CD4-positive, alpha-beta T cell treated with Interleukin-4 for 4 hours (primary cell): ENCODE results near the gene THUMPD3.
A peak's percentile ranks its signal among the peaks of the same experiment; 100 is the strongest.

ENCODE experiments used
- DNase-seq: peaks from one replicate; pipeline ENCODE4 v3.0.0-alpha.2; 2020

THUMPD3 gene, protein sequence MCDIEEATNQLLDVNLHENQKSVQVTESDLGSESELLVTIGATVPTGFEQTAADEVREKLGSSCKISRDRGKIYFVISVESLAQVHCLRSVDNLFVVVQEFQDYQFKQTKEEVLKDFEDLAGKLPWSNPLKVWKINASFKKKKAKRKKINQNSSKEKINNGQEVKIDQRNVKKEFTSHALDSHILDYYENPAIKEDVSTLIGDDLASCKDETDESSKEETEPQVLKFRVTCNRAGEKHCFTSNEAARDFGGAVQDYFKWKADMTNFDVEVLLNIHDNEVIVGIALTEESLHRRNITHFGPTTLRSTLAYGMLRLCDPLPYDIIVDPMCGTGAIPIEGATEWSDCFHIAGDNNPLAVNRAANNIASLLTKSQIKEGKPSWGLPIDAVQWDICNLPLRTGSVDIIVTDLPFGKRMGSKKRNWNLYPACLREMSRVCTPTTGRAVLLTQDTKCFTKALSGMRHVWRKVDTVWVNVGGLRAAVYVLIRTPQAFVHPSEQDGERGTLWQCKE

DNA sequence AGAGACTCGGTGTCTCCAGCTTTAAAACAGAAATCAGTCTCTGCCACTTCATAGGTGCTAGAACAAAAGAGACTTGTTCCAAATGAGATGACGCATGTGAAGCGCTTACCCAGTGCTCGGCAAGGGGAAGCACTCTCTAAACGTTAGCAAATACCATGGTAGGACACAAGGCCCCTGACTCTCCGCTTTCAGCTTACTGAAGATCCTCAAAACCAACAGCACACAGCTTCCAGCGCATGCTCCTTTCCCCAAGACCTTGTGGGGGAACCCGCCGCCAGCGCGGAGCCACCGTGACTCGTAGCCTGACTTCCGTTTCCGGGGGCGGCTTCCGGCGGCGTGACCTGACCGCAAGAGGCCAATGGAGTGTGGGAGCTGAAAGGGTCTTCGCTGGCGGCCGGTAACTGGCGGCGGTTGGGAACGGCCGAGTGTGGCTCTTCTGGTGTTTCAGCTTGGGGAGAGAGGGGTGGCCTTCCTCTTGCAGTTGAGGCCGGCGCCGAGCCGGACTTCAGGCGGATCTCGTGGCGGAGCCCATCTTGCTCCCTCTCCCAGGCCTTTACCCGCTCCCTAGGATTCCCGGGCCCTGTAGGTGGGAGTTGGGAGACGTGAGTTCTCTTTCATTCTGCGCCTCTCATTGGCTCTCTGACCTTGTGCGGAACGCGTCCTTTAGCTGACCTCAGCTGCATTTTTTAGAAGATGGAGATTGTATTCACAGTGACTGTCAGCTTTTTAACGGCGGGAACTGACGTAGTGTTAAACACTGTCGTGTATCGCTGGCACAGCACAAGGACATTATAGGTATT lies at the start of gene THUMPD3:
Gene THUMPD3 (plus strand): TSS at position 324 of the 800 bp plus-strand sequence. CDS start 2,015 bp downstream, outside the sequence.
- DNase-seq, result peak; percentile 89

DNA sequence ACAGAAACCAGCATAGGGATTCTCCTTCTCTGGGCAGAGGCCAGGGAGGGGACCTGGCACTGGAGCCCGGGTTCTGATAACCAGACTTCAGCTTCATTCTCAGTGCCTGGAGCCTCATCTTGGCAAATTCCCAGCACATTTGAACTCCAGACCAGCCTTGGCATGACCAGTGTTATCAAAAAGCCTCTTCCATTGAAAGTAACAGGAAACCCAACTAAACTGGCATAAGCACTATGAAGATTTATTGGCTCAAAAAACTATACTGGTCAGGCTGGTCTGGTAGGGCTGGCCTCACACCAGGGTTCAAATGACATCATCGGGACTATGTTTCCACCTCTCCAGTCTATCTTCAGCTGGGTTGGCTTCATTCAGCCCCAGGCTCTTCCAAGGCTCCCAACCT lies 48.1 kb upstream of the THUMPD3 start:
- DNase-seq, result no peak

DNA sequence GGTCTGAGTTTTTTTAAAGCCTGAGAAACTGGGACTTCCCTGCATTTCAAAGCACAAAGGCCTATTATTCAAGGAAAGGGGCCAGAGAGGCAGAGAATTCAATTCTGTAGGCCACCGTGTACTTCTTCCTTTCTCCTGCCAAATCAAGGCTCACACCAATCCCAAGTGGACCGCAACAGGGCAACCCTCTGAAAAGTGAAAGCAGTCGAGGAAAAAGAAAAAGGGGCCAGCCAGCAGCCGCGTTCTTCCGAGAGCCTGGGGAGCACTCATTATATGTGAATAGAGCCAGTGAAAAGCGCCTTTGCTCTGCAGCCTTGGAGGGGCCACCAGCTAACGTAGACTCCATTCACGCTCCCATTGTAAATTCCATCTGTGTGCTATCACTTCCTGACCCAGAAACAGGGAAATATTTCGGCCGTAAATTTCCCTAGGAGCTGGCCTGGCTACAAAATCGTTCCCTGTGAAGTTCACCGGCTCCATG lies 45.9 kb upstream of the THUMPD3 start:
- no peak for DNase-seq

DNA sequence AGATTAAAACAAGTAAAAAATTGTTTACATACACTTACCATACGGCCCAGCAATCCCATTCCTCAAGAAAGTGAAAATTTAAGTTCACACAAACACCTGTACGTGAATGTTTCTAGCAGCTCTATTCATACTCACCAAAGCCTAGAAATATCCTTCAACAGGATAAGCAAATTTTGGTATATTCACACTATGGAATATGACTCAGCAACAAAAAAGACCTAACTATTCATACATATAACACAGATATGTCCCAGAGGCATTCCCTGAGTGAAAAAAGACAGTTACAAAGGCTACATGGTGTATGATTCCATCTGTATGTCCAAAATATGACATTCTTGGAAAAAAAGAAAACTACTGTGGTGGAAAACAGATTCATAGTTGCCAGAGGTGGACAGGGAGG lies 40.1 kb upstream of the THUMPD3 start:
- no peak for DNase-seq

DNA sequence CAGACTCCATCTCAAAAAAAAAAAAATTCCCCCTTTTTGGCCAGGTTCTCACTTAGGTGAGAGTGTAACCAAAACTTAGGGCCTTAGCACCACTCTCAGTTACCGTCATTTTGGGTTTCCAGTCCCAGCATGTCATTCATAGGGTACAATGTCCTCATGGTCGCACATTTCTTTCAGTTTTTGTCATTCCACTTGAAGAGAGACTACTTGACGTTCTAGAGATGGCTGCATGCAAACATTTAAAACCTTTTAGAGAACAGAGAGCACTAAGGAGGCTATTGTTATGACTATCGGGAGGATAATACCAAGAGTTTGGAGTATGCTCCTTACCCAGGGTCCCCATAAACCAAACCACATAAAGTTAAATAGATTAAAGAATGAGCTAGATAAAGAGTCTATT lies 37.9 kb upstream of the THUMPD3 start:
- DNase-seq, result no peak

DNA sequence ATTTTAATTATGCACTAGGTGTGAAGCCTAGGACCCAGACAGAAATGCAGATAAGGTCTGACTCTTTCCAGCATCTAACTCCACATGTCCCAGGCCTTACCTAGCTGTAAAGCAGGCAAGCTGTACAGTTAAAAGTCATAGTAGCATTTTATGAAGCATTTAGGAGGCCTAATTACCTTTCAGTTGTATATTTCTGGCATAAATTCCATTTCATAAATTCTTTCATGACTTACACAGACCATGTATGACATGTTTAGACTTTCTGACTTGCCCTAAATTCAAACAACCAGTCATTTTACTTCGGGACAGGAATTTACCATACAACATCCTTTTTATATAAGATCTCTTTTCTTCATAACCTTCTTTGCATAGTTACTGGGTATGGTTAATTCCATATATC lies 35.3 kb upstream of the THUMPD3 start:
- no peak for DNase-seq

DNA sequence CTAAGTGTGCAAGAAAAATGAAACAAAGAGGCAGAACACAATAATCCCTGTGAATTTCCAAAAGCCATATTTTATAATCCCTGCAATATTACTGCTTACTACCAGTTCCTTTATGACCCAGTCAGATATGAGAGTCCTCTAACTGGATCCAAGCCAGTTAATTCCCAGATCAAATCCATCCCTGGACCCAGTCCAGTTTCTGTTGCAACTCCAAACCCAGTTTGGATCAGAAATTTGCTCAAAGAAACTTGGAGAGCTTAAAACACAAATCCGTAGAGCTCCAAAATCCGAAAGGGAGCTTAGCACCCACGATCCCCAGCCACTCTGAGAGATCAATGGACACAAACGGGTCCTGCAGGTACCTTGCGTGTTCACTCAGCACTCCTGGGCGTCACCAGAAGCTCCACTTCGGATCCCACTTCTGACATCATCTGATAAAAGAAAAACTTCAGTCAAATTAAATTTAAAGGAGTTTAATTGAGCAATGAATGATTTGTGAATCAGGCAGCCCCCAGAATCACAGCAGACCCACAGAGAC lies 32.6 kb upstream of the THUMPD3 start:
- no peak for DNase-seq

DNA sequence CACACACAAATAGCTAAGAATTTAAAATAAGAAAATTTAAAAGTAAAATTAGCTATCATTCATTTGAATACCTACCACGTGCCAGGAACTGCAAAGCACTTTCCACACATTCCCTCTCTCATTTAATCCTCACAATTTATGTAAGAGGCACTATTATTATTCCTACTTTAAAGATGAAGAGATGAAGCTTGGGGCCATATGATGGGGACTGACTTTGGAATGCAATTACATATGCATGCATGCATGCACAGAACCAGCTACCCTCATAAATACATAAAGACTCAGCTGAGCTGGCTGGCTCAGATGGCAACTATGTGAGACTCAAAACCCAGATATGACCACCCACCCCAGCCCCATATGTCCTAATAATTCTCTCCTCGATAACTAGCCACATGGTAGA lies 31.7 kb upstream of the THUMPD3 start:
- no peak for DNase-seq

DNA sequence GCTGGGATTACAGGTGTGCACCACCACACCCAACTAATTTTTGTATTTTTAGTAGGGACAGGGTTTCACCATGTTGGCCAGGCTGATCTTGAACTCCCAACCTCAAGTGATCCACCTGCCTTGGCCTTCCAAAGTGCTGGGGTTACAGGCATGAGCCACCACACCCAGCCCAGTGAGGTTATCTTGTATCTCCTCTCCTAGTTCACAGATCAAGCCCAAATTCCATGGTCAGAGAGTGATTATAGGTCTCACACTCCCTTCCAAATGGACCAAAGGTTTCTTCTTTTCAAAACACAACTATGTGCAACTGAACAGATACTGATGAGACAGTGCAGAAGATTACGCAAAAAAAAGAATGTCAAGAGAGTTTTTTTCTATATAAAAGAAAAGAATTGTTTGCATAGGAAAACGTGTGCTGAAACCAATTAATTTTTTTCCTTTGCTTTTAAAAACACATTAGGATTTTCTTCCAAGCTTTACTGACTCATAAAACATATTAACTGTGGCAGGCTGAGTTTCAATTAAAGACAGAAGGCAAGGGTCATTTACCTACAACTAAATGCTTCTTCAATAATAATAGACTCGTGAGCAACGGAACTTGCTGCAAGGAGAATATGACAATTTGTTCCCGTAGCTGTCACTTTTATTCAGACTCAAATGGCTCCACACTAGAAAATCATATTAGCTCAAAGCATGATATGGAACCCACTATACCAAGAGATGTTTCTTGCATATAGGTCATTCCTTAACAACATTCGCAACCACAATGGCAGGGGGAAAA lies 30.4 kb upstream of the THUMPD3 start:
- DNase-seq, result no peak

DNA sequence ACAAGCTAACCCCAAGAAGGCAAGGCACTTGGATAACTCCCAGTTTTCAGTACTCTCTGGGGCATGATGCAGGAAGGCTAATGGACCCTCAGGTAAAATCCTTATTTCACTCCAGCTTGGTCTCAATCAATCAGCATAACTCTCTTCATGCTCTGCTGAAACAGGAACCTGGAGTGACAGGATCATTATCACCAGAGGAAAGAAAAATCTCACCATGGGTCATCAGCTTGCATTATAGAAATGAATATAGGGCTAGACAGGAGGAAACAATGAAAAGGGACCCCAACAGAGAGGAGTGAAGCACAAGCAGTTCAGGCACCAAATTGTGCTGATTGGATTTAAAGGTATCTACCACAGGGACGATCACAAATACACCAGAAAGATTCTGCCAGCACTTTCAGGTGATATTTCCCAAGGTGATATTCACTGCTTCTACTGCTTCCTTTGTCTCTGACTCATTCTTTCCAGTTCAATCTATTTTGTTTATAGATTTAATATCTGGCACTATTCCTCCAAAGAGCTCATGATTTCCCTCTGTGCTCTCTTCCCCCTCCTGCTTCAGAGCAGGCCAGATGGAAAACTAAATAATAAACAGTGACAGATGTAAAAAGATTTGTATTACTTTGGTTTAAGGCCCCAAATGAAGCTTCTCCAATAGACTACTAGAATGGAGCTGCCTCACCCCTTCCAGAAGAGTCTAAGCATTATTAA lies 22.9 kb upstream of the THUMPD3 start:
- DNase-seq, result no peak

DNA sequence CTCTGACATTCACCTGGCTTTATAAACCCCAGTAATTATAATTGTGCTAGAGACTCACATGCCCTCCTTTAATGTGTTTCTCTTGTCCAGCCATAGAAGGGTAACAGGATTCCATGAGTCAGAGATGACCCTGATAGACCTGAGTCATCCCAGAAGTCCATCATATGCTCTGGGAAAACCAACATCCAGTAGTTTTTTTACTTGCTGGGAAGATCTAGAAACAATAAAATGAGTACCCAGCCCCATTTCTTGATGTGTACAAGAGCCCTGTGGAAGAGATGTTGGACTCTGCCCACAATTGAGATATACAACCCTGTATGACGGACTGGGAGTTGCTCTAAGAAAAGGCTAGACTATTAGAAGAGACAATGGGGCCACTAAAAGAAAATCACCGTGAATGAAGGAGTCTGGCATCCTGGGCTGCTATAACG lies 22.4 kb upstream of the THUMPD3 start:
- no peak for DNase-seq

DNA sequence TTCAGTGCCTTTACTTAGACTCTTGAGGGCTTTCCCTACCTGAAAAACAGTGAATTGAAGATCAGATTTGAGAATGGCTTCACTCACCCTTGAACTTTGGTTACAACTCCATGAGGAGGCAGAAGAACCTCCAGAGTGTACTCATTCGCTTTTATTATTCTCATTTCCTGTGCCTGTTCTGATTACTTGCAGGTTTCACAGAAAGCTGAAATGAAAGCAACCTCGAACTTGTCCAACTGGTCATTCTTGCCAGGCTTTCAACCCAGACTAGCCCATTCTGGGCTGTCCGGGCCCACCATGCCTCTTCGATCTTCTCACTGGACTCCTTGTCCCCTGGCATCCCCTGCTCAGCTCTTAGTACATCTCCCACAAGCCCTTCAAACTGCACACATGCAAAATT lies 20.2 kb upstream of the THUMPD3 start:
- no peak for DNase-seq

DNA sequence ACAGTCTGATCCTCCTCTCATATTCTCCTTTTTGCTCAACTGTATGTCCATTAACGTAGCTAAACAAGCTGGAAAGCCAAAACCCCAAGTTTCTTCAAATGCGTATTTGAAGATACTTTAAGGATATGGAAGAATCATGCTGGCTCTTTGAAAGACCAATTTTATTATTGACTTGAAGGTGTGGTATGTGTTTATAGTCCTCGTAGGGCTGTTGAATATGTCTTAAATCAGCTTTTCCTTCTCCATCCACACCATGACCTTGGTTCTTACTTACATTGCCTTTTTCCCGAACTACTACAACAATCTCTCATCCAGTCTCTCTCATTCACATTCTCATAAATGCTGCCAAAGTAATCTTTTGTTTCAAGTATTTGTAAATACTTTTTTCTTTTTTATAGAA lies 19.7 kb upstream of the THUMPD3 start:
- no peak for DNase-seq

DNA sequence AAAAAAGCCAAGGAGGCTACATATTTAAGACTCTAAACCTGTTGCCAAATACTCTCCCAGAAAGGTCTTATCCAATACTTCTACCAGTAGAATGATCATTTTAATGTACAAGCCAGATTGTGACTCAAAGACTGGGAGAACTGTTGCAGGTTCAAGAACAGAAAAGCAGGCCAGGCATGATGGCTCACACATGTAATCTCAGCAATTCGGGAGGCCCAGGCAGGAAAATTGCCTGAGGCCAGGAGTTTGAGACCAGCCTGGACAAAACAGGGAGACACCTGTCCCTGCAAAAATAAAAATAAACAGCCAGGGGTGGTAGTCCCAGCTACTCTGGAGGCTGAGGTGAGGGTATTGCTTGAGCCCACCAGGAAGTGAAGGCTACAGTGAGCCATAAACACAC lies 17.8 kb upstream of the THUMPD3 start:
- DNase-seq, result no peak

DNA sequence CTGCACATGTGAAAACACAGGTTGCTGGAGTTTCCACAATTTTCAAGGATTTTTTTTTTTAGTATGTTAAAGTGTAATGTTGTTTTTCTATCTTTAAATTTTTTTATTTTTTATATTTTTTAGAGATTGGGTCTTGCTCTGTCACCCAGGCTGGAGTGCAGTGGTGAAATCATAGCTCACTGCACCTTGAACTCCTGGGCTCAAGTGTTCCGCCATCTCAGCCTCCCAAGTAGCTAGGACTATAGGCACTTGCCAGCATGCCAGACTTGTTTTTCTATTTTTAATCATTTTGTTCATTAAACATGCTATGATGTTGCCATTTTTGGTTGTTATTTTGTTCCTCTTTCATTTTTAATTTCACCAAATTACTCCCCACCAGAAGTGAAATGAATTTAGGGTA lies 16.7 kb upstream of the THUMPD3 start:
- DNase-seq, result no peak

DNA sequence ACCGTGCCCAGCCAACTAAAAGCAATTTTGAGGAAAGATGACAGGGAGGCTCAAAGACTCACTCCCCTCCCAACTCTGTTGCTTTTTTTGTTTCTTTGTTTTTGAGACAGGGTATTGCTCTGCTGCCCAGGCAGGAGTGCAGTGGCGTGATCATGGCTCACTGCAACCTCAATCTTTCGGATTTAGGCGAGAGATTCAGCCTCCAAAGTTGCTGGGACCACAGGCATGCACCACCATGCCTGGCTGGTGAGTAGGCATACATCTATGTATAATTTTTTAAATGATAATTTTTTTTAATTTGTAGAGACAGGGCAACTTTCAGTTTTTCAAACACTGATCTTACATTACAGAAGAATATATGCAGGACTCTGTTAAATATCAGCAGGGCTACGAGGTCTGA lies 15.8 kb upstream of the THUMPD3 start:
- no peak for DNase-seq

DNA sequence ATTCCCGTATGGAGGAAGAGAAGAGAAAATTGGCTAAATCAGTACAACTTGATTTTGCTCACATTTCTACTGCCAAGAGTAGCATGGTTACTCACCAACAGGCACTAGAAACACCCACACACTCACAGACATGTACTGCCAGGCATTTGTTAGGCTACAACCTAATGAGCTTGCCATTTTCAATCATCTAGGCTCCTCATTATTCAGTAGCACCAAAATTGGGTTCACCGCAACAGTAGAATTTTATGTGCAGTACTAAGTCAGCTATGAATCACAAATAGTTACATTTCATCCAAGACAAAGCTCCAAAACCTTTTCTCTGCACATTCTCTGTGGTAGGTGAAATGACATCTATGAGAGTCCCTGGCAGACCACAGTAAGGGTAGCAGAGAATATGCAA lies 15.0 kb upstream of the THUMPD3 start:
- DNase-seq, result no peak

DNA sequence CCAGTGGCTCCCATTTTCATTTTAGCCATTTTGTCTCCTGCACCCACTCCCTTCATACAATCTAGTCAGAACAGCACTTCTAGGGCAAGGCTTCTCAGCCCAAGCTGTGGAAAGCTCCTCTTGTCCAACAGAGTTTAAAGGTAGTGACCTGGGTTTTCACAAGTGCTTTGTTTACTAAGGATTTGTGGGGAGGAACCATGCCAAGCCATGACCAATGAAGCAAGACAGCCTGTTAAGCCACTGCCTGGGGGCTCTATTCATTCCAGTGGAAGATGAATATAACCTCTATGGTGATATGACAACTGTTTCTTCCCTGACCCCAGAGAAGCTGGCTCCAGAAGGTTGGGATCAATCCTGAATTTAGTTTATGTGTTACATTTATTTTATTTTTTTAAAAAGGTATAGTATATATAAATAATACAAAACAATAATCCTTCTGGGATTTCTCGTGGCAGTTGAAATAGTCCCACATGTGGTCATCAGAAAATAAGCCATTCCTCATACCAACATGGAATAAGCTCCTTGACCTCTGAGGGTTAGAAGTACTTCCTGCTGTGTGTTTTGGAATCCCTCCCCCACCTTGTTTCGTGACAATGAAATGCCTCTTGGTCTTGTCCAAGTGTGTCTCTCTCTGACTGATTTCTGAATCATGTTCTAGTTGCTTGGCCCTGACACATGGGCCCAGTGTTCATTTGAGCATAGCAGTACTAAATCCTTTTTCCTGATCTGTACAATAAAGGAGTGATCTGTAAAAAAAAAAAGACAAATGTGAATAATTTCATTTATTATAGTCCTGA lies 13.3 kb upstream of the THUMPD3 start:
- DNase-seq, result no peak

DNA sequence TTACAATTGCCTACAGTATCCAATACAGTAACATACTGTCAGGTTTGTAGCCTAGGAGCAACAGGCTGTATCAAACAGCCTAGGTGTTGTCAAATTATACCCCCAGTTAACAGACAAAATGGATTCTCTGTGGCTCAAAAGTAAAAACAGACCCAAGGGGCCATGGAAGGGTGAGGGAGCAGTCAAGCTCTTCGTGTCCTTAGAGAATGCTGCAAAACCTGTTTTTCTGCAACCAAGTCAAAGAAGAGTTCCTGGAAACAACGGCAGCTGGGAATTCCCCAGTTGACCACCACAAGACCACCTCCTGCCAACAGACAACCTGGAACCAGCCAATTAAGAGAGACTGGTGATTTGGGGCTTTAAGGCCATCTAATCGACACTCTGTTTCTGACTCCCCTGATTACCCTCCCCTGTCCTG lies 11.1 kb upstream of the THUMPD3 start:
- DNase-seq, result no peak

DNA sequence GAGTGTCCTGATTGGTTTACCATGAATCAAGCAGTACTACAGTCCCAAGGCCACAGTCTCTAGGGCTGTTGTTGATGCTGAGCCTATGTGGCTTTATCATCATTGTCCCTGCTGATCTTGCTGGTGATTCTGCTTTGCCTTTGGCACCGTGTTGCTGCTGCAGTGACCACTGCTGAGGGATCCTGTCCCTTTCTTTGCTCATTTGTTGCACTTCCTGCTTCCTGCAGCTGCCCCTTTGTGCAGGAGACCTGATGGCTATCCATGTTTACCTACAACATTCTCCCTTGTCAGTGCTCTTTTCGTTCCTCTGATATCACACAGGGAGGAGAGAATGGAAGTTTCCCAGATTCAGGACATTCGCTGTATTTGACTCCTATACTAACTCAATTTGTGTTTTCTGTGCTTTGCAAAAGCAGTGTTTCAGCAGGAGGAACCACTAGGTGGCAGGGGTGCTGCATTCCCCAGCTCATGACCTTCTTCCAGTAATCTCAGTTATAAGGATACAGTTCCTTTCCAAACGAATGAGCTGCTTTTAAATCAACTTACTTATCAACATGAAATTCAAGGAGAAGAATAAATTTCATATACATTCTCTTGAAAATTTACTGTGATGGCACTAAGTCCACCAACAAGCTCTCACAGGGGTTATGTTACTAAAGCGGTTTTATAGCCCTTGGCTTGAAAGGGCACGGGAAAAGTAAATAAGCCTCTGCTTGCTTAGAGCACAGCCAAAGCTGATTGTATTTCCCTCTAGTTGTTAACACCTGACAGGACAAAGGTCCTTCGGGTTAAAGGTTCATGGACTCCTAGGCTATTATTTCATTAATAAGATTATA lies 9.7 kb upstream of the THUMPD3 start:
- DNase-seq, result peak; percentile 62
